ENCODE results near the gene APOBEC3B.
"Not testable (repeated sequence)": the region's sequence is repeated elsewhere in the genome, so short reads cannot be mapped to it uniquely, and the experiment has no call there.

Gene APOBEC3B

GRCh38 chr22:39040155-39040537 lies 58.0 kb downstream of the APOBEC3B start:
- H3K36me3 ChIP-seq (ENCODE audit: control insufficient read depth in 2 of 2, insufficient read depth in 2 of 2, low read length in 2 of 2); H3K4me1 ChIP-seq (ENCODE audit: control insufficient read depth in 2 of 2, insufficient read depth in 2 of 2, low read length in 2 of 2); H3K27me3 ChIP-seq (ENCODE audit: control insufficient read depth in 2 of 2, insufficient read depth in 2 of 2, low read length in 2 of 2); H3K9me3 ChIP-seq (ENCODE audit: control insufficient read depth in 2 of 2, low read length in 2 of 2): not testable (repeated sequence)
- H3K27ac ChIP-seq (ENCODE audit: low read depth in 2 of 2, low read length in 2 of 2): peak overlapping the region in 1 of 2 donors; percentile 38
- H3K9ac ChIP-seq (ENCODE audit: low read depth in 1 of 2, low read length in 2 of 2): peak overlapping the region in 1 of 2 donors; percentile 78
- peak overlapping the region; percentile 26 to 30 for H3K4me3 ChIP-seq (ENCODE audit: low read length in 2 of 2)

- H3K9ac ChIP-seq (ENCODE audit: low read depth in 1 of 2, low read length in 2 of 2): peak within 1 kb of the TSS; percentile 78 to 83
- H3K27me3 ChIP-seq (ENCODE audit: control insufficient read depth in 2 of 2, insufficient read depth in 2 of 2, low read length in 2 of 2): not testable (repeated sequence)
Measured at GRCh38 chr22:39040538-39041296, 58.6 kb downstream of the APOBEC3B start, which contains the start of gene APOBEC3F. Gene APOBEC3F (plus strand): TSS chr22:39040864. CDS start chr22:39040961, 97 bp downstream.

GRCh38 chr22:39041908-39042307 lies 59.8 kb downstream of the APOBEC3B start:
- H3K9ac ChIP-seq (ENCODE audit: low read depth in 1 of 2, low read length in 2 of 2): no peak overlapping the region
- H3K36me3 ChIP-seq (ENCODE audit: control insufficient read depth in 2 of 2, insufficient read depth in 2 of 2, low read length in 2 of 2): peaks cover 0 to 6% of the 10 kb centered on the region in 2 donors
- no peaks in the 10 kb centered on the region for H3K27me3 ChIP-seq (ENCODE audit: control insufficient read depth in 2 of 2, insufficient read depth in 2 of 2, low read length in 2 of 2)
- H3K4me3 ChIP-seq (ENCODE audit: low read length in 2 of 2): peak overlapping the region in 1 of 2 donors; percentile 16
- no peaks in the 10 kb centered on the region for H3K9me3 ChIP-seq (ENCODE audit: control insufficient read depth in 2 of 2, low read length in 2 of 2)
- peaks cover 0 to 5% of the 10 kb centered on the region in 2 donors for H3K4me1 ChIP-seq (ENCODE audit: control insufficient read depth in 2 of 2, insufficient read depth in 2 of 2, low read length in 2 of 2)
- H3K27ac ChIP-seq (ENCODE audit: low read depth in 2 of 2, low read length in 2 of 2): no peak overlapping the region

More at GRCh38 chr22:39040538-39041296, 58.6 kb downstream of the APOBEC3B start, which contains the start of gene APOBEC3F:
- not testable (repeated sequence) for H3K9me3 ChIP-seq (ENCODE audit: control insufficient read depth in 2 of 2, low read length in 2 of 2); H3K4me1 ChIP-seq (ENCODE audit: control insufficient read depth in 2 of 2, insufficient read depth in 2 of 2, low read length in 2 of 2); H3K36me3 ChIP-seq (ENCODE audit: control insufficient read depth in 2 of 2, insufficient read depth in 2 of 2, low read length in 2 of 2)
- peak within 1 kb of the TSS; percentile 69 to 77 for H3K4me3 ChIP-seq (ENCODE audit: low read length in 2 of 2)
- peak within 1 kb of the TSS; percentile 83 to 86 for H3K27ac ChIP-seq (ENCODE audit: low read depth in 2 of 2, low read length in 2 of 2)

All from mucosa of rectum (tissue), 2 donors.